OCI-M2 (cell line): ENCODE measurements around the gene DOCK9.
"Not testable (repeated sequence)": the region's sequence is repeated elsewhere in the genome, so short reads cannot be mapped to it uniquely, and the experiment has no call there.

ENCODE experiments used
- DNase-seq: peaks from one replicate; lab custom pipeline; 2025; ENCODE audit not compliant: unreplicated experiment; lab: John Stamatoyannopoulos, UW

Gene DOCK9

DNA sequence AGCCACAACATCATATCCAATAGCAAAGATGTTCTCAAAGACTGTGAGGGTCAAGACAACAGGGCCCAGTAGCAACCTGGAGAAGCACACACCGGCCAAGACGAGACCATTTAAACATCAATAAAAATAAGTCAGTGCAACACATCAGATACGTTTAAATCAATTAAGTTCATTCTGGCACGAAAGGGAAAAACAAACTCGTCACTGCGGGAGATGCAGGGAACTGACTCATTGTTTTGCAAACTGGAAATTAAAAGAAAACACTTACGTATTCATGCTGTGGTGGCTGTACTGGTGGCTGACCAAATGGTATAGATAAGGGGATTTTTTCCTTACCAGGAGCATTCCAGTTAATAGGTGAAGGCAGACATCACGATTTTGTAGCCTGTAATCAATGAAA lies 199.1 kb downstream of the DOCK9 start:
- no peak for DNase-seq

DNA sequence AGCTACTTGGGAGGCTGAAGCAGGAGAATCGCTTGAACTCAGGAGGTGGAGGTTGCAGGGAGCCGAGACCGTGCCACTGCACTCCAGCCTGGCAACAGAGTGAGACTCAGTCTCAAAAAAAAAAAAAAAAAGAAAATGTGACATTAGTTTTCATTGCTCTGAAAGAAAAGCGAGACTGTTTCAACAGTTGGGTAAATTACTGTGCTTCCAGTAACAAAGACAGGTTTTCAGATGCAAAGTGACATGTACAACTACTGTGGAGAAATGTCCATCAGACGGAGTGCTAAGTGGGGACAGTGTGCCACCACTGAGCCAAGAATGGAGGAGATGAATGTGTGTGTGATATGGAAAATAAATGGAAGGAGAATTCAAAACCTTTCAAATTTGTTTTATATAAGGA lies 201.2 kb downstream of the DOCK9 start:
- DNase-seq: no peak

DNA sequence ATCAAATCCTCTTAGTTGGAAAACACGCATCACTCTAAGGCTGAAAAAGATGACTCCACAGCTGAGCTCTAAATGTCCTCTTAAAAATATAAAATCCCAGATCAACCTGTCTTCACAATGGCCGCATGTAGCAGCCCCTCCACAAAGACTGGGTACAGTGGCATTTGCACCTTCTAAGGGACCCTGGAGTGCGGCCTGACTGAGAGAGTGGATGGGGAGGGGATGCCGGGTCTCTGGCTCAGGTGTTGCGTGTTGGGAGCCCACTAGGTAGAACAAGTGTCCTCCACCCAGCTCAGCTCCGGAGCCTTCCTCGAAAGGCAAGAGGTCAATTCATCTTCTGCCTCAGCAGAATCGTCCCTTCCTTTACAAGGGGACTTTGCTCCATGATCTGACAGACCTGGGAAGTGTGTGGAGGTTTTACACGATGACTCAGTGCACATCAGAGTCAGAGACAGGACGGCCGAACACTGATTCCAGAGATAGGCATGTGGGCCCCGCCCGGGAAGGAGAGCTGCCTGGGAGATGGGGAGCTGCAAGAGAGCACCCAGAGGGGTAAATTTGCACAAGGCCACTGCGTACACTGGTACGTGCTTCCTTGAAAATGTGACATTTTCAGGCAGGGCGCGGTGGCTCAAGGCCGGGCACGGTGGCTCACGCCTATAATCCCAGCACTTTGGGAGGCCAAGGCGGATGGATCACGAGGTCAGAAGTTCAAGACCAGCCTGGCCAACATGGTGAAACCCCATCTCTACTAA lies 201.8 kb downstream of the DOCK9 start:
- no peak for DNase-seq

DNA sequence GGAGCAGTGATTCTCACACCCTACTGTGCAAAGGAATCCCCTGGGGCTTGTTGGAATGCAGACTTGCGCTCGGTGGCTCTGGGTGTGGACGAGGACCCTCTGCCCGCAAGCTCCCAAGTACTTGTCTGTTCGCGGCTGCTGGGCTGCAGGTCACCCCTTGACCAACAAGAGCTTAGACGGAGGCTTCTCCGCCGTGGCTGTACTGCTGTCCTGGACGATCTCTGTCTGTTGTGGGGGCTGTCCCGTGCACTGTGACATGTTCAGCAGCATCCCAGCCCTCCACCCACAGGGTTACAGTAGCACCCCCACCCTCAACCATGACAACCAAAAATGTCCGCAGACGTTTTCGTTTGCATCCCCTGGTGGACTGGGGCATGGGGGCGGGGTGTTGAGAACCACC lies 202.5 kb downstream of the DOCK9 start:
- no peak for DNase-seq

DNA sequence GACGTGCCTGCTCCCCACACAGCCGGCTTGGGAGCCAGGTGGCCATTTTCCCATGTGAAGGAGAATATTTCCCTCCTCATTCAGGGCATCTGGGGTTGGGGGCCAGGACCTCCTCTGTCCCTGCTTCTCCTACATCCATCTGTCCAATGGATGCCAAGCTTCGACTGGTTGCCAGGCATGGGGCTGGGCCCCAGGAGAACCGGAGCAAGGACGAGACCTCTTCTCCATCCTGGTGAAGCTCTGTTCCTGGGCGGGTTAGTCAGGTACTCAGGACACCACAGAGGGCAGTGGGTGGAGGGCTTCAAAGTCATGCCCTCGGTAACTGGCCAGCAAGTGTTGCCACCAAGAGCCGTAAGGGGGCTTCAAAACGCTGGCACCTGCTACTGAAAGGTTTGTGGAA lies 203.1 kb downstream of the DOCK9 start:
- no peak for DNase-seq

DNA sequence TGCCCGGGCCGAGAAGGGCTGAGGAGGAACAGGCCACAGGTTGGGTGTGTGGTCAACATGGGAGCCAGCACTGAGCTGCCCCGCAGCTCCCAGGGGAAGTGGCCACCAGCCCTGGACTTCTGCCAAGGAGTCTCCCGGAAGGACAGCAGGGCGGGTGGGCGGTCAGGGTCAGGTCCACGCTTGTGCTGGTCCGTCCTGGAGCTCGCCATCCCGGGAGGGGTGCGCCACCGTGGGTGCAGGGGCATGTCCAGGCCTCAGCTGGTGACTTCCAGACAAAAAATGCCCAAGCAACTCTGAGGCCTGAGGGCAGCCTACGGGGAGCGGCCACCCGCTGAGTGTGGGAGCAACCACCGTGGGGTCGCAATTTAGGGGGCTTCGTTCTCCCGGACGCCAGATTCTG lies 203.9 kb downstream of the DOCK9 start:
- DNase-seq: no peak

DNA sequence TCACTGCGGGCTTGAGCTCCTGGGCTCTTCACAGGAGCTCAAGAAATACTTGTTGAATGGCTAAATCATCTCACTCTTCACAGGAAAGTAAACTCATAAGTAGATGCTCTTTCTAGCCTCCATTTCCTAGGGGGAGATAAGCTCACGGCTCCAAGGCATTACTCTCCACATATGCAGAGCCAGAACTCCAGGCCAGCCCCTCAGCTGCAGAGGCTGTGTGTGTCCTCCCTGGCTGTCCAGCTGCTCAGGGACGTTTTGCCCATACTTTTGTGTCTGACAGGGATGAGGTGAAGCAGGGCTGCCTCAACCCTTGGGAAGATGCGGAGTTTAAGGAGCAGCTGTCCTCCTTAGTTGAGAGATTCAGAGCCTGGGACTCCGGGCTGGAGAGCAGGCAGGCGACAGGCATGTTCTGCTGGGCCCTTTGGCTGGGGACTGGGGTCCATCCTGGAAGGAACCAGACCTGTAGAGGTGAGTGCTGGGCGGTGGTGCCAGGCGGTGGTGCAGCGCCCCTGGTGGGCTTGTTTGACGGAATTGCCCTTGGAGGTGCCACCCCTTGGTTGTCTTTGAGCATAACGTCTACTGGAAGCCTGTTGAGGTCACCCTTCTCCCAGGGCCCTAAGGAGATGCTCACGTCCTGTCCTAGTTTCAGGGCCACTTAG lies 204.9 kb downstream of the DOCK9 start:
- no peak for DNase-seq

DNA sequence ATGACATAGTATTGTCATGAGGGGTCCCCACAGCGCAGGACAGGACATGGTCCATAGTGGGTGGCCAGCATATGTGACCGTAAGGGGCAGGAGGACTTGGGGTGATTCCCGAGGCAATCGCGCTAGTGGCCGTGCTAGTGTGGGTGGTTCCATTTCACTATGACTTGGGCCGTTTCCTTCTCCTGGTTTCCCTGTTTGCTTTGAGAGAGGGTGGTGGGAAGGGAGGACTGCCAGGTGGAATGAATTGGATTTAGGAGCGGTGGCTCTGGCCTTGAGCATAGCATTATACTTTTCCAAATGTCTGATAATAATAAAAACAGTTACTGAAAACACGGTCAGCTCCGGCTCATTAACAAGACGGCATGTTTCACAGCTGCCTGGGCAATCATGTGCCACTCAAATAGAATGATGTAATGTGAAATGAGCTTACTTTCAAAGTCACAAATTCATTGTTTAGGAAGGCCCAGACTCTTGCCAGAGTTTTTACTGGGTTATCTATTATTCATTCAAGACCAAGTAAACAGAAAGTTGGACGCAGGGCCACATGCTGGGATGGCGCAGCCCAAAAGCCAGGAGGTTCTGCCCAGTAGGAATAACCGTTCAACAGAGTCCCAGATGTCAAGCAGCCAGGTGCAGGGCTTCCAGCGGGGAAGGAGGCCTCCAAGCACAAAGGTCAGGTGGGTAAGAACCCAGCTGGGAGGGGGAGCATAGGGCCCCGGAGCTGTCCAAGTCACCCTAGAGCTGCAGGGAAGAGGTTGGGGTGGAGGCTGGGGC lies 205.8 kb downstream of the DOCK9 start:
- DNase-seq: no peak

DNA sequence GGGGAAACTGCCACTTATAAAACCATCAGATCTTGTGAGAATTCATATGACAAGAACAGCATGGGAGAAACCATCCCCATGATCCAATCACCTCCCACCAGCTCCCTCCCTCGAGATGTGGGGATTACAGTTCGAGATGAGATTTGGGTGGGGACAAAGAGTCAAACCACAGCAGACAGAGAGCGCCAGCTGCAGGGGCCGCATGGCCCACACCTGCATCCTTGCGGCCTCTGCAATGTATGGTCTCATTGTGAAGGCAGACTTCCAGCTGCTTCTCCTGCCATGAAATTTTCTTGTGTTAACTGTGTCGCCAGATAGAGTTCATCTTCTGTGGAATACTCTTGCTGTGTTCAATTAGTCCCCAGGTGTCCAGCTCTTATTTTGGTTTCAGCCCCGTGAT lies 208.1 kb downstream of the DOCK9 start:
- DNase-seq: no peak

DNA sequence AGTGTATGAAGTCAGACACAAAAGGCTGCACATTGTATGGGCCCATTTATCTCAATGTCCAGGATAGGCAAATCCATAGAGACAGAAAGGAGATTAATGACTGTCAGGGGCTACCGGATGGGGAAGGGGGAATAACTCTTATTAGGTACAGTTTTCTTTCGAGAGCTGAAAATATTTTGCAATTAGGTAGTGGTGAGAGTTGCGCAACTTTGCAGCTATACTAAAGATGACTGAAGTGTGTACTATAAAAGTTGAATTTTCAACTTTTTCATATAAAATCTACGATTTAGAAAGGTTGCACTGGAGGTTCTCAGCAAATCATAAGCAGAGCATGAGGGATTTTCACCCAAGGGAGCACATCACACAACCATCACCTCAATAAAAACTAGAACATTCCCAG lies 209.3 kb downstream of the DOCK9 start:
- no peak for DNase-seq

DNA sequence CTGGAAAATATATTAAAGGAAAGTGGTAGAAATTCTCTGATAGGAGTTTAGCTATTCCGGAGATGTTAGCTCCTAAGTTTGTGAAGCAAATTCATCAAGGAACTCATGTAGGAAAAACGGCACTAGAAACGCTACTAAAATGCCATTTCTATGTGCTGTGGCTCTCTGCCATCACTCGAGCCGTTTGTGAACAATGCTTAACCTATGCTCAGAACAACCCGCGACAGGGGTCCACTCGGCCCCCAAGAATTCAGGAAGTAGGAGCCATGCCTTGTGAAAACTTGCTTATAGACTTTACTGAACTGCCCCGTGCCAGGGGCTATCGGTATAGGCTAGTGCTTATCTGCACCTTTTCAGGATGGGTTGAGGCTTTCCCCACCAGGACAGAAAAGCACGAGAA lies 211.2 kb downstream of the DOCK9 start:
- no peak for DNase-seq

DNA sequence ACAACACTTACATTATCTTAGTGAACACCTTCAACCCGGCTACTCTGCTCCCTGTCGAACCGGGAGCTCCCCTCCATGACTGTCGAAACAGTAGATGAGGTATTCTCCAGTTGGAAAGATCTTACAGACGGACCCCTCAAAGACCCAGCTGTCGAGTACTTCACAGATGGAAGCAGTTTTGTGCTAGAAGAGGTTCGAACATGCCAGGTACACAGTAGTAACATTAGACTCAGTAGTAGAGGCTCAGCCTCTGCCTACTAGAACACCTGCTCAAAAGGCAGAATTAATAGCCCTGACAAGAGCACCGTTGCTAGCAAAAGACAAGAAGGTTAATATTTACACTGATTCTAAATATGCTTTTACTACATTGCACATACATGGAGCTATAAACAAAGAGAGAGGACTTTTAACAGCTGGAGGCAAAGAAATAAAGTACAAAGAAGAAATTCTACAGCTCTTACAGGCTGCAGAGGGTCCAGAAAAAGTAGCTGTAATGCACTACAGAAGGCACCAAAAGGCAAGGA lies 211.8 kb downstream of the DOCK9 start:
- no peak for DNase-seq

DNA sequence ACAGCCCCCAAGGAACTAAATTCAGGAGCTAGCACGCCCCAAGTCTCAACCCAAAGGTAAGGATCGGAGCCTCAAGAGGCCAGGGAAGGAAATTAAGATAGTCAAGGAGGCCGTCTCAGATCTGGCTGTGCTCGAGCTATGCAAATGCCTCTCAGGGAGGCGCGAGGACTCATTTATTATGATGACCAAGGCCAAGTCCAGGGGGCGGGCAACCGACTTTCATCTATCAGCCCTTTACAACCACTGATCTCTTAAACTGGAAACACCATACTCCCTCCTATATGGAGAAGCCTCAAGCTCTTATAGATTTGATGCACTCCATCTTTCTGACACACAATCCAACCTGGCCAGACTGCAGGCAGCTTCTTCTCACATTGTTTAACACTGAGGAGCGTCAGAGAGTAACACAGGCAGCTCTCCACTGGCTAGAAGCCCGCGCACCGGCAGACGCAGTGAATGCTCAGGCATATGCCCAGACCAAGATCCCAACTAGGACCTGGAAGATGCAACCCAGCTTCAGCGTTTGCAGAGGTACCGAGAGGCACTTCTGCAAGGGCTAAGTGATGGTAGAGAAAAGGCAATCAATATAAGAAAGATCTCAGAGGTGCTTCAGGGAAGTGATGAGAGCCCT lies 215.8 kb downstream of the DOCK9 start:
- no peak for DNase-seq

DNA sequence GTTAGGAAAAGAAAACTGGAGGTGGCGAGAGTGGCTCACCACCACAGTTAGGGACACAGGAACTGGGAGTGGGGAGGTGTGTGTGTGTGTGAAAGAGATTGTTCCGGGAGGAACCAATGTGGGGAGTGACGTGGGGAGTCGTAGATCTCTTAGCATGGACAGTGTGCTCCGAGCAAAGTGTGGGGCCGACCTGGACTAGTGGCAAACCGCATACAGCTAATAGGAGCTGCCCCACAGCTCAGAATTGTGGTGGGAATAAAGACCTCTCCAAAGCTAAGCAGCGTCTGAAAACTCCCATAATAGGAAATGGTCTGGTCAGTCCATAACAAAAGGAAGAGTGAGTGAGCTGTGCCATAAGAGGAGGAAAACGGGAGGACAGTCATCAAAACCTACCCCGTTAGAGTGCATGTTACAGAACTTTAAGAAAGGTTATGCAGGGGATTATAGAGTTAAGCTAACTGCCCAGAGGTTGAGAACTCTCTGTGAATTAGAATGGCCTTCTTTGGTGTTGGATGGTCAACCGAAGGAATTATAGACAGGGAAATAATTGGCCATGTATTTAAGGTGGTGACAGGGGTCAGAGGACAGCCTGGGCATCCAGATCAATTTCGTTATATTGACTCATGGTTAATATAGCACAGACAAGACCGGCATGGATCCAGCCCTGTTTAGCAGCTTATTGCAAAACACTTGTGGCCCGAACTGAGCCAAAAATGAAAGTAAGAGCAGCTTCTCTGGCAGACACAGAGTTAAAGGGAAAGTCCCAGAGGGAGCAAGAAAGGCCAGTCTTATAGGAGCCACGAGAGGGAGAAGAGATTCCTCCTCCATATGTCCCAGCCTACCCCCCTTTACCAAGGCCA lies 216.5 kb downstream of the DOCK9 start:
- no peak for DNase-seq

DNA sequence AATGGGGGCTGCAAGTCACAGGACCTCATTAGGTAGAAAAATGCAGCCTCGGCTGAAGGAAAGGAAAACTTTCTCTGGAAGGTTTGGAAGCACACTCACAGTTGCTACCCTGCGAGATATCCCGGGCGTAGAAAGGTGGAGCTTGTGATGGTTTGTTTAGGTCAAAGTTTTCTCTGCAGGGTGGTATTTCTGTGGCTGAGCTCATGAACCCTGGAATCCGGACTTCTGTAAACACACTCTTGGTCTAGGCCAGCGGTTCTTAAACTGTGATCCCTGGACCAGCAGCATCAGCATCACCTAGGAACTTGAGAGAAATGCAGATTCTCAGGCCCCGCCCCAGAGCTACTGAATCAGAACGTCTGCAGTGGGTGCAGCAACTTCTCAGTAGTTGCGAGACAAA lies 222.1 kb downstream of the DOCK9 start:
- DNase-seq: no peak

DNA sequence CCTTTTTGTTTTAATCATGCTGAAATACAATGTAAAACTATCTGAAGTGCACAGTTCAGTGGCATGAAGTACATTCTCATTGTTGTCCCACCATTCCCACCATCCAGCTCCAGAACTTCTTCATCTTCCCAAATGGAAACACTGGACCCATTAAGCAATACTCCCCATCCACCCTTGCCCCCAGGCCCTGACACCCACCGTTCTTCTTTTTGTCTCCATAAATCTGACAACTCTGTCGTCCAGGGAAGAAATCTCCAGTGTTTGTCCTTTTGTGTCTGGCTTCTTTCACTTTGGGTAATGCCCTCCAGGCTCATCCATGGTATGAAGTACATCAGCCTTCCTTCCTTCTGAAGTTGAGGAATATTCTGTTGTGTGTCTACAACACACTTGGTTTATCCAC lies 222.7 kb downstream of the DOCK9 start:
- DNase-seq: no peak

DNA sequence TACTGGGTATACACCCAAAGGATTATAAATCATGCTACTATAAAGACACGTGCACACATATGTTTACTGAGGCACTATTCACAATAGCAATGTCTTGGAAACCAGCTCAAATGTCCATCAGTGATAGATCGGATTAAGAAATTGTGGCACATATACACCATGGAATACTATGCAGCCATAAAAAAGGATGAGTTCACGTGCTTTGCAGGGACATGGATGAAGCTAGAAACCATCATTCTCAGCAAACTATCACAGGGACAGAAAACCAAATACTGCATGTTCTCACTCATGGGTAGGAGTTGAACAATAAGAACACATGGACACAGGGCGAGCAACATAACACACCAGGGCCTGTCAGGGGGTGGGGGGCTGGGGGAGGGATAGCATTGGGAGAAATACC lies 223.4 kb downstream of the DOCK9 start:
- not testable (repeated sequence) for DNase-seq

DNA sequence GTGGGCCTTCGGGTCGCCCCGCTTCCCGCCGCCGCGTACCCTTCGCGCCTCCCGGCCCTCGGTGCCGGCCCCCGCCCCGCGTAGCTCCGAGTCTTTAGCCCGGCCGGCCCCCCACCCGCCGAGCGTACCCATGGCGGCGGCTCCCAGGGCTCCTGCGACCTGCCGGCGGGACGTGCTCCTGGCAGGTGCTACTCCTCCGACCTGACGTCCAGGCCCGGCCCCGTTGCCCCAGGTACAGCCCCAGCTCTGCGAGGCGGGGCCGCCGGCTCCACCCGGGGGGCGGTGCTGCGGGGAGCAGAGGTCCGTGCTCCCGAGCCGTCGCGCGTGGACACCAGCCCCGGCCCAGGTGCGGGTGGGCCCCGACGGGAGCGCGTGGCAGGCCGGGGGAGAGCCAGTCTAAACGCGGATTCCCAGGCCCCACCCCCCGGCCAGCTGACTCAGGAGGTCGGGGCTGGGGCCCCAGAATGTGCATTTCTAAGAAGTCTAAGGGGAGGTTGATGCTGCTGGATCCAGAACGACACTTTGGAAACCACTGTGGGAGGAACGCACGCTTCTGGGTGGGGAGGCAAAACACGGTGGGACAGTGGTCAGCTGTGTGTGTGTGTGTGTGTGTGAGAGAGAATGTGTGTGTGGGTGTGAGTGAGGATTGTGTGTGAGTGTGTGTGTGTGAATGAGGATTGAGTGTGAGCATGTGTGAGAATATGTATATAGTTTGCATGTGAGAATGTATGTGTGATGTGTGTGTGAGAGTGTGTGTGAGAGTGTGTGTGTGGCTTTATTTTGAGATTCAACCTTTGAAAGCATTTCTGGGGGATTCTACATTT lies 225.2 kb downstream of the DOCK9 start, which contains the start of gene SLC15A1:
Gene SLC15A1, minus strand, starts transcription at position 206 of the 824 bp plus-strand sequence. Its CDS starts 74 bp downstream, at position 132.
- no peak for DNase-seq

DNA sequence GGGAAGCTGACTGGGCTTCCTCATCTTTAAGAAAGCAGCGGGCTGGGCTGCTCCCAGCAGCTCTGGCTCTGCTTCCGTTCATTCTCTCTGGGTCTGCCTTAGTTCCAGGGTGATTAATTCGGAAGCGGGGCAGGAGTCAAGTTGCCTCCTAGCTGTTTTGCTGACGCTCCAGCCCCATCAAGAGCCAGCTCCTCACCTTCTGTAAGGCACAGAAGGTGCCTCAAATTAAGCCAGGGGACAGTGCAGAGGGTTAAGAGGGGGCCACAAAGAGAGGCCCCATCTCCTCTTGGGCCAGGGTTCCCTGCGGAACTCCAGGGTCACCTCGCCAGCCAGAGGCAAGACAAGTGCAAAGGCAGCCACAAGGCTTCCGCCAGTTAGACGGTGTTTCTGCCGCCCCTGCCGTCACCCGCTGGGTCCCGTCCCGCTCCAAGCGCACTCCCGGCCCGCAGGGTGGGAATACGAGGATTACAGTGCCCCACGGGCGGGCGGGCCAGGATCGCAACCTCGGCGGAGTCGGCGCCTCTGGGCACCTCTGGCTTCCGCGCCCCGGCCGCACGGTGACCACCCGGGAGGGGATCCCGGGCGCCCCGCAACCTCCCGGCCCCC lies 225.9 kb downstream of the DOCK9 start:
- DNase-seq: no peak
